HPDE6-E6E7 (cell line): ENCODE data around the gene TGFBR3.

ENCODE experiments used
- DNase-seq: peaks from one replicate; pipeline ENCODE4 v3.0.0; 2011; ENCODE audit warnings: missing footprints; ENCODE audit errors: extremely low spot score

Gene TGFBR3

DNA sequence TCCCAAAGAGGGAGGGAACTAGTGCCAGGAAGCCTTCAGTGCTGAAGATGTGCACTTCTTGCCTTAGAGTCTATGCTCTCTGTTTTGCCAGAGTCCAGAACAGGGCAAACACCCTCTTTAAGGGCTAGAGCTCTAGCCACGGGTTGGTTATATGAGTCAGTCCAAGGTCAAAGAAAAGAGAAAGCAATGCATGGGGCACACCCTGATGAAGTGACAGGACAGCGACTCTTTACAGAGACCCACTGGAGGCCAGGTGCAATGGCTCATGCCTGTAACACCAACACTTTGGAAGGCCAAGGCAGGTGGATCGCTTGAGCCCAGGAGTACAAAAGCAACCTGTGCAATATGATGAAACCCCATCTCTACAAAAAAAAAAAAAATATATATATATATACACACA is 86.1 kb downstream of the TGFBR3 start:
- no peak for DNase-seq

- no peak for DNase-seq
Observed at GRCh38 chr1:91799159-91799558, 86.8 kb downstream of the TGFBR3 start.

DNA sequence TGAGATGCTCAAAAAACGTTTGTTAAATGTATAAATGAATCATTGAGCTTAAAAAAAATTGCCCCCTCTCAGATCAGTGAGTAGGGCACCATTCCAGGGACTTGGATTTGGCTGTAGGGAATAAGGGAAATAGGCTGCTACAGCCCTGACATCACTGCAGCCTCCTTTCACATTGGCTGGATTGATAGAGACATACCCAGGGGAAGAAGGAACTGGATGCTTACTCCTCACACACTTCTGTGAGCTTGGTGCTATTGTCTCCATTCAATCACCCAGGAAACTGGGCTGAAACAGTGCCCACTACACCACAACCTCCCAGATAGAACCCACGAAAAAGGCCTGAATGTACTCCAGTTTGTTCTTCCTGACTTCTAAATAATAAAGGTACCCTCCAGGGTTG is 87.2 kb downstream of the TGFBR3 start:
- no peak for DNase-seq

DNA sequence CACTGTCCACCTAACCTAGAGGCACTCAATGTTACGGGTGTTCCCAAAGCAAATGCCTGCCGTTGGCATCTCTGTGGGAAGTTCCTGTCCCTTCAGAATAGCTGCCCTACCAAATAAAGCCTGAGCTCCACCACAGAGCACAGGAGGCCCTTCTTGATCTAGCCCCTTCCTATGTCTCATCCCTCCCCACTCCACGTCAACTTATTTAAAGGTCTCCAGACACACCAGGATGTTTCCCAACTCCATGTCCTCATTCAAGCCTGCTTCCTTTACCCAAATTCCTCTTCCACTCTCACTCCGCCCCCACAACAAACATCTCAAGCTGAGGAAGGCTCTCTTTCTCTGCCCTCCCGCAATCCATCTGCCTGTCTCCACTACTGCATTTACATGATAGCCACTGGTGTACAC is 87.7 kb downstream of the TGFBR3 start:
- DNase-seq, result no peak

- no peak for DNase-seq
Observed at GRCh38 chr1:91797164-91797563, 88.8 kb downstream of the TGFBR3 start.

DNA sequence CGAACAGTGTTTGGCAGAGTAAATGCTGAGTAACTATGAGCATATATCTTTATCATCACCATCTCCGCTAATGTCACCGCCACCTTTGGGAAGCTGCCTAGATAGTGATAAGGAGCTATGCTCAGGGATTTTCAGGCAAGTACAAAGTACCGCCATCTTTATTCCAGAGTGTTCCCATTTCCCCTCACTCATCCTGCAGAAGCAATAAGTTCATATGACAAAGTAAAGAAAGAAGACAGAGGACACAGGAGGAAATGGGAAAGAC is 89.6 kb downstream of the TGFBR3 start:
- no peak for DNase-seq

DNA sequence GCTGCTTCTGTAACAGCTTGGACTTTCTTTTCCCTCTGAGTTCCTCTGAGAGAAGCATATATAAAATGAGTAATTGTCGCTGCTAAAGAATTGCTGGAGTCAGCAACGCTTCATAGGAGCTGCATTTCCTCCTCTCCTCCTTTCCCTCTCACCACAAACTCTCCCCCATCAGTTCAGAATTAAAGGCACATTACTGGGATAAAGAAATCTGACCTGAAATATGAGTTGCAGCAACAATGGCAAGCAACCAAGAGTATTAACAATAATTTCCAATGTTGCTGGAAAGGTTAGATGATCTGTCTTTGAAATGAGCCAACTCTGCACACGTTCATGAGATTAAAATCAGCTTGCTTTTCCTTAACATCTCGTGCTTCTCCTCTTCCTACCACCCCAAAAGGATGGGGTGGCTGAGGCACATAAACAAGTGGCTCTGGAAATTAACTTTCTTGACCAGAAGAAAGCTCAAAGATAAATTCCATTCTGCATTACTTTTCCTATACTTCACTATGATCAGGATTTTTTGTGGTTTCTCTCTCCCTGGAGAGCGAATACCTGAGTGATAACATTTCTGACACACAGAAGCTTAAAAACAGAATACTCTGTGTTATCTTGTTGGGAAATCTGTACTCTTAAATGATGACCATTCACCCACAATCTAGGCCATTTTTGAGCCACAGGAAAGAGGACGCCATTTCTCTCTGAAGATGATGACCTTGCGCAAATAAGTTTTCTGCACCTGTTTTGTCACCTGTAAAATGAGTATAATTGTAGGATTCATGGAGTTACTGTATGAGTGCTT is 90.2 kb downstream of the TGFBR3 start:
- no peak for DNase-seq

DNA sequence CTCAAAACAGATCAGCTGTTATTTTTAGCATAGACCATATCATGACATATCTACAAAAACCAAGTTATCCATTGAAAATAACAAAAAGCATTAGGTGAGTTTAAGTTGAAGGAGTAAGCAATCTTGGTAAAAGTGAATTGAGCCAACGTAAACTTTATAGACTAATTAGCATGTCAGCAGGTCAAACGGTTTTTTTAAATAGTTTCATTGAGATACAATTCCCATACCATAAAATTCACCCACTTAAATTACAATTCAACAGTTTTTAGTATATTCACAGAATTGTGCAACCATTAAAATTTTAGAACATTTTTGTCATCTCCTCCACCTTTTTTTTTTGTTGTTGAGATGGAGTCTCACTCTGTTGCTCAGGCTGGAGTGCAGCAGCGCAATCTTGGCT is 92.1 kb downstream of the TGFBR3 start:
- DNase-seq, result no peak

DNA sequence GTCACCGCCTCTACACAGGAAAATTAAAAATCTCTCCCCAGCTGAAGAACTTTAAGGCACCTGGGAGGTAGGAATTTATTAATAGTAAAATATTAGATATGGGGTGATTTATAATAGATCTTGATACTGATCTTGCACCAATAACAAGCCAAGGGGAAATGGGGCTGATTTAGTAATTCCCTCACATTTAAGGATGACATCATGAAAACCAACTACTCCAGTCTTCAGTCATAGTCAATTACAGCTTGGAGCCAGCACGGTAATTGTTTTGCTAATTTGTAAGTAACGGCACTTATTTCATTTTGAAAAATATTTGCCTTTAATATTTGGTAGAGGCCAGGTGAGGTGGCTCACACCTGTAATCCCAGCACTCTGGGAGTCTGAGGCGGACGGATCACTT is 92.8 kb downstream of the TGFBR3 start:
- no peak for DNase-seq

GRCh38 chr1:91792489-91793071 is 93.4 kb downstream of the TGFBR3 start:
- no peak for DNase-seq

- no peak for DNase-seq
Observed at GRCh38 chr1:91791691-91792488, 94.1 kb downstream of the TGFBR3 start.

- no peak for DNase-seq
Observed at GRCh38 chr1:91791103-91791502, 94.8 kb downstream of the TGFBR3 start.

DNA sequence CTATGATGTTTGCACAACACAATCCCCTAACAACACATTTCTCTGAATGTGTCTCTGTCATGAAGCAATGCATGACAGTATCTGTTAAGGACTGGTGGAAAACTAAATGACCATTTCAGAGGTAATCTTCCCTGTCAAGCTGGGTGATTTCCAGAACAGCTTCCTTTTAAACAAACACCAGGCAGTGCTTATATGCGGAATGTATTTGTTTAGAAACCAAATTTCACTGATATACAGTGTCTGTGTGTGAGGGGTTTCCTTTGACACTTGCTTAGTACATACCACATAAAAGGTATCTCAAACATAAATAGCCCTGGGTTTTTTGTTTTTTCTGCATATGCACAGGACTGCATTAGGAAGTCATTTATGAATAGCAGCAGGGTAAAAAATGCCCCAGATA is 95.6 kb downstream of the TGFBR3 start:
- DNase-seq, result no peak

DNA sequence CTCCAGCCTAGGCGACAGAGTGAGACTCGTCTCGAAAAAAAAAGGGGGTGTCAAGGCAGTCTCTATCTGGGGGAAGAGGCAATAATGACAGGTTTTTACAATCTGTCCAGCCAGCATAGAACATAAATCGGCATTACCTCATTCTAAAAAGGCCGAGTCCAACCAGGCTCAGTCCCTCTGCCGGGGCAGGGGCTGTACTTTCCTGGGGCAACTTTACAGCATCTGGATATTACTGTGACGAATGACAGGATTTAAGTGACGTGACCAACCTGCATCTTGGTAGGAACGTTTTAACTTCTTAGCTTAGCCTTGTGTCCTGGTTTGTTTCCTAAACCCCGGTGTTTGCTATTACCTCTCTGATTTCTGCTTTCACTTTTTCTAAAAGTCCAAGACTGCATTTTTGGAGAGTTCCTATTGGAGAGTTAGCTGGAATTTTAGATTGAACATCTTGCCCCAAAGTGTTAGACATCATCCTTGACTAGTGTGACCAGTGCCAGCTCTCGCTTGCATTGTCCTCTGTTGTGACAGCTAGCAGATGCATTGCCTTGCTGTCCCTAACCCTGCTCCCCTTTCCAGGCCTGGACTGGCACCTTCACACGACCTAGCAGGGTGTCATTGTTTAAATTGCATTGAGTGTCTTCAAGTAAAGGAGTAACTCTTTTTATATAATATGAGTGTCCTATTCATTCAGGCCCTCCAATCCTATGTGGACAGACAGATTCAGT is 96.5 kb downstream of the TGFBR3 start:
- no peak for DNase-seq

GRCh38 chr1:91787919-91788318 is 98.0 kb downstream of the TGFBR3 start:
- no peak for DNase-seq

DNA sequence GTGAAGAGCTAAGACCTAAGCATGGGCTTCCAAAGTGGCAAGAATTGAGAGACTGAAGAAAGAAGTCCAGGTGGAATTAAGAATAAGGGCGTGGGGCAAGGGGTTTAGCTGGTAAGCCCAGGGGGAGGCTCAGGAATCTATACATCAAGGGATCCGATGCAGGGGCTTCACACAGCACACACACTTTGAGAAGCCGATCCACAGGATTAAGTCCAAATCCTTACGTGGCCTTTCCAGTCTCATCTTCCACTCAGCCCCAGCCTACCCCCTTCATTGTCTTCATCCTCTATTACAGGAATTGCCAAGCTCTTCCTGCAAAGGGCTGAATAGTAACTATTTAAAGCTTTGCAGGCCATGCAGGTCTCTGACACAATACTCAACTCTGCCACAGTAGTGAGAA is 101.3 kb downstream of the TGFBR3 start:
- no peak for DNase-seq

DNA sequence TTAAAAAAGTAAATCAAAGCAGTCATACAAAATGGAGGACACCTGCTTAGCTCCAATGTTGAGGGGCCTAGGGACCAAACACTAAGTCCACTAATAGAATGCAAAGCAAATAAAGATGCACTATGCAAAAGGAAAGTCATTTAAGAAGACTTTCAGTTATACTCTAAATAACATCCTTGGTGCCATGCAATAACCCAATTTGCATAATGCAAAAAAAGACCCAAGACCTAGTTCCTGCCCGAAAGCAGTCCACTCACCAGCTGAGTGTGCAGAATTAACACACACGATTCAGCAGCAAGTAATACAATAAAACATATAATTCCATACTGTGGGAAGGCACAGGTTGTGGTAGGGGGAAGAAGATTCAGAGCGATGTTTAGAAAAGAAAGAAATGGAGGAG is 101.8 kb downstream of the TGFBR3 start:
- no peak for DNase-seq

GRCh38 chr1:91783423-91784170 is 102.4 kb downstream of the TGFBR3 start:
- DNase-seq, result no peak

GRCh38 chr1:91781901-91782622 is 103.9 kb downstream of the TGFBR3 start:
- DNase-seq, result no peak

DNA sequence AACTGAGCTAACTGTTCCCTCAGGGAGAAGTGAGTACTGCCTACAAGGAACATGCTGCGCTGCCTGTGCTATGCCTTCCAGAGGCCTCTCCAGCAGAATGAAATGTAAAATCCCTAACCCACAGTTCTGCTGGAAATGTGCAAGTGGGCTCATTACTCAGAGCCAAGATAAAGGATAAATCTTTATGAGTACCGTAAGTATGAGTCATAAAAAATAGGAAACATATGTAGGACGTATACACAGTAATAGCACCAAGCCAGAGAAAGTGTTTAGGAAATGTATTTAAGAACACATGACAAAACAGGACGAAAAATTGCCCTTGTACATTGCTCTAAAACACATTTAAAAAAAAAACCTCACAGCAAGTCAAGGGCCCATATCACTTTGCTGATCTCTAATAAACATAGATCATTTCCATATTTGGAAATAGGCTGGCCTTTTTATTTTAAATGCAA is 104.6 kb downstream of the TGFBR3 start:
- DNase-seq, result peak; percentile 25

DNA sequence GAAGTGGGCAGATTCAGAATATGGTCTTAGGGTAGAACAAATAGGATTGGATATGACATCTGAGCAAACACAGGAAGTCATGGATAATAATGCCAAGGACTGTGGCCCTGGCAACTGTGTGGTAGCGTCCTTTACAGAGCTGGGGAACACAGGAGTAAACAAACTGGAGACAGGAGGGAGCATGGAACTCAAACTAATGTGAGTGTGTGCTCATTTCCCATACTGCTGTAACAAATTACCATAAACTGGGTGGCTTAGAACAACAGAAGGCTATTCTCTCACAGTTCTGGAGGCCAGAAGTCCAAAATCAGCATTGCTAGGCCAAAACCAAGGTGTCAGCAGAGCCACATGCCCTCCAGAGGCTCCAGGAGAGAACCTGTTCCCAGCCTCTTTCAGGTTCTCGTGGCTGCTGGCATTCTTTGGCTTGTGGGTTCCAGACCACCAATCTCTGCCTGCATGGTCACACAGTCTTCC is 106.4 kb downstream of the TGFBR3 start:
- DNase-seq, result no peak
